Prostate gland (tissue), 2 donors: ENCODE data around the gene GDF2.

ENCODE experiments used
- POLR2AphosphoS5 ChIP-seq: sonication (generic); formaldehyde crosslinking; IDR thresholded peaks from one replicate; pipeline ENCODE4 v1.6.1; 2017; ENCODE audit warnings: antibody characterized with exemption
- TF ChIP-seq, protein P1 (sequence below), 4 experiments: fragments of 200-600 bp in 2 of 4; fragments of 450-650 bp in 2 of 4; sonication (generic) in 2 of 4; IDR thresholded peaks; 1 replicate in 3 of 4; 2 replicates in 1 of 4; pipeline ENCODE4 v1.5.1; 2016 to 2019; ENCODE audit warnings: antibody characterized with exemption in 4 of 4, mild to moderate bottlenecking in 2 of 4, moderate library complexity in 2 of 4

DNA sequence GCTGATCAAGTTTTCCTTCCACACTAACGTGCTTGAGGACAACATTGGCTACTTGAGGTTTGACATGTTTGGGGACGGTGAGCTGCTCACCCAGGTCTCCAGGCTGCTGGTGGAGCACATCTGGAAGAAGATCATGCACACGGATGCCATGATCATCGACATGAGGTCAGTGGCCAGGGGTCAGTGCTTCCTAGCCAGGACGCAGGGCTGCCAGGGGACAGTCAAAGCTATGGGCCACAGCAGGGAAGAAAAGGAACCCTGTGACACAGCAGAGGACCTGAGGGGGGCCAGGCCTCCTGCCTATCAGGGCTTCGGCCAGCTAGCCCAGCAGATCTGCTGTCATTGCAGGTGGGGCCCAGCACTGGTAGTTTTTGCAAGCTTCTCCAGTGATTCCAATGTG lies 31.1 kb downstream of the GDF2 start:
- TF ChIP-seq, protein P1, sequence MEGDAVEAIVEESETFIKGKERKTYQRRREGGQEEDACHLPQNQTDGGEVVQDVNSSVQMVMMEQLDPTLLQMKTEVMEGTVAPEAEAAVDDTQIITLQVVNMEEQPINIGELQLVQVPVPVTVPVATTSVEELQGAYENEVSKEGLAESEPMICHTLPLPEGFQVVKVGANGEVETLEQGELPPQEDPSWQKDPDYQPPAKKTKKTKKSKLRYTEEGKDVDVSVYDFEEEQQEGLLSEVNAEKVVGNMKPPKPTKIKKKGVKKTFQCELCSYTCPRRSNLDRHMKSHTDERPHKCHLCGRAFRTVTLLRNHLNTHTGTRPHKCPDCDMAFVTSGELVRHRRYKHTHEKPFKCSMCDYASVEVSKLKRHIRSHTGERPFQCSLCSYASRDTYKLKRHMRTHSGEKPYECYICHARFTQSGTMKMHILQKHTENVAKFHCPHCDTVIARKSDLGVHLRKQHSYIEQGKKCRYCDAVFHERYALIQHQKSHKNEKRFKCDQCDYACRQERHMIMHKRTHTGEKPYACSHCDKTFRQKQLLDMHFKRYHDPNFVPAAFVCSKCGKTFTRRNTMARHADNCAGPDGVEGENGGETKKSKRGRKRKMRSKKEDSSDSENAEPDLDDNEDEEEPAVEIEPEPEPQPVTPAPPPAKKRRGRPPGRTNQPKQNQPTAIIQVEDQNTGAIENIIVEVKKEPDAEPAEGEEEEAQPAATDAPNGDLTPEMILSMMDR (IDR thresholded peaks at IDR 0.05) = no peak
- TF ChIP-seq POLR2AphosphoS5 = no peak
